ENCODE results near the gene PARVB.

DNA sequence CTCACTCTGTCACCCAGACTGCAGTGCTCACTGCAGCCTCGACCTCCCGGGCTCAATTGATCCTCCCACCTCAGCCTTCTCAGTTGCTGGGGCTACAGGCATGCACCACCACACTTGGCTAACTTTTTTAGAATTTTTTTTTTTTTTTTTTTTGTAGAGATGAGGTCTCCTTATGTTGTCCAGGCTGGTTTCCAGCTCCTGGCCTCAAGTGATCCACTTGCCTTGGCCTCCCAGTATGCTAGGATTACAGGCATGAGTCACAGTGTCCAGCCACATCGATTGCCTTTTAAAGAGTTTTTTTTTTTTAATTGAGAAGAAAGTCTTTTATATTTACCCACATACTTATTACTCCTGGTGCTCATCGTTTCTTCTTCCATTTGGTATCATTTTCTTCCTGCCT, 186.6 kb downstream of the PARVB start:
- TF ChIP-seq, protein P1, sequence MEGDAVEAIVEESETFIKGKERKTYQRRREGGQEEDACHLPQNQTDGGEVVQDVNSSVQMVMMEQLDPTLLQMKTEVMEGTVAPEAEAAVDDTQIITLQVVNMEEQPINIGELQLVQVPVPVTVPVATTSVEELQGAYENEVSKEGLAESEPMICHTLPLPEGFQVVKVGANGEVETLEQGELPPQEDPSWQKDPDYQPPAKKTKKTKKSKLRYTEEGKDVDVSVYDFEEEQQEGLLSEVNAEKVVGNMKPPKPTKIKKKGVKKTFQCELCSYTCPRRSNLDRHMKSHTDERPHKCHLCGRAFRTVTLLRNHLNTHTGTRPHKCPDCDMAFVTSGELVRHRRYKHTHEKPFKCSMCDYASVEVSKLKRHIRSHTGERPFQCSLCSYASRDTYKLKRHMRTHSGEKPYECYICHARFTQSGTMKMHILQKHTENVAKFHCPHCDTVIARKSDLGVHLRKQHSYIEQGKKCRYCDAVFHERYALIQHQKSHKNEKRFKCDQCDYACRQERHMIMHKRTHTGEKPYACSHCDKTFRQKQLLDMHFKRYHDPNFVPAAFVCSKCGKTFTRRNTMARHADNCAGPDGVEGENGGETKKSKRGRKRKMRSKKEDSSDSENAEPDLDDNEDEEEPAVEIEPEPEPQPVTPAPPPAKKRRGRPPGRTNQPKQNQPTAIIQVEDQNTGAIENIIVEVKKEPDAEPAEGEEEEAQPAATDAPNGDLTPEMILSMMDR (IDR thresholded peaks at IDR 0.05) = no peak
- TF ChIP-seq POLR2A (IDR thresholded peaks at IDR 0.05) (no peak), EP300 (IDR thresholded peaks at IDR 0.05) (no peak)
